Inflammatory macrophage treated with lipopolysaccharide for 4 hours (primary cell): ENCODE results near the gene OR5M8.

Experiments used
- DNase-seq: peaks from one replicate; pipeline ENCODE4 v3.0.0-alpha.2; 2020

OR5M8 gene

GRCh38 chr11:56491270-56491669 is at the start of gene OR5M8:
Gene OR5M8 (minus strand): TSS chr11:56491370. CDS start chr11:56491370, 0 bp downstream.
- no peak for DNase-seq

GRCh38 chr11:56533054-56533740 is 42.0 kb upstream of the OR5M8 start:
- no peak for DNase-seq

- DNase-seq = no peak
These were observed 40.7 kb upstream of the OR5M8 start for GRCh38 chr11:56531856-56532255.

GRCh38 chr11:56522008-56522407 is 30.8 kb upstream of the OR5M8 start:
- no peak for DNase-seq

- DNase-seq = no peak
These were observed 22.1 kb upstream of the OR5M8 start for GRCh38 chr11:56513280-56513679.

GRCh38 chr11:56509439-56509838 is 18.3 kb upstream of the OR5M8 start:
- DNase-seq = no peak

- no peak for DNase-seq
These were observed 5.8 kb upstream of the OR5M8 start for GRCh38 chr11:56497010-56497409.

- no peak for DNase-seq
These were observed 3.9 kb upstream of the OR5M8 start for GRCh38 chr11:56495117-56495516.

GRCh38 chr11:56486801-56487200 is 4.4 kb downstream of the OR5M8 start:
- no peak for DNase-seq

GRCh38 chr11:56474729-56475235 is 16.4 kb downstream of the OR5M8 start:
- no peak for DNase-seq

GRCh38 chr11:56473252-56473651 is 17.9 kb downstream of the OR5M8 start, which contains the start of gene OR5M3:
Gene OR5M3 (minus strand): TSS chr11:56473352. CDS start chr11:56470497, 2,855 bp downstream.
- DNase-seq = no peak

- DNase-seq = no peak
These were observed 34.1 kb downstream of the OR5M8 start for GRCh38 chr11:56457076-56457475.

- no peak for DNase-seq
These were observed 37.6 kb downstream of the OR5M8 start for GRCh38 chr11:56453521-56453920.
